Endothelial cell of umbilical vein (primary cell): ENCODE measurements around the gene SLC44A1.

Experiments
- CTCF ChIP-seq, 2 donors: IDR thresholded peaks; 1 replicate in 1 of 2; 2 replicates in 1 of 2; pipeline ENCODE4 v1.5.1; 2011; ENCODE audit warnings: low read length in 2 of 2, mild to moderate bottlenecking in 2 of 2, moderate library complexity in 2 of 2, control low read depth in 1 of 2, inconsistent platforms in 1 of 2, low read depth in 1 of 2; ENCODE audit not compliant: insufficient read depth in 1 of 2; ENCODE audit errors: extremely low read depth in 1 of 2
- POLR2AphosphoS5 ChIP-seq: IDR thresholded peaks from 2 replicates; pipeline ENCODE4 v1.6.1; 2012; ENCODE audit warnings: low read depth, mild to moderate bottlenecking, control low read depth, low read length, moderate library complexity; ENCODE audit not compliant: insufficient read depth

DNA sequence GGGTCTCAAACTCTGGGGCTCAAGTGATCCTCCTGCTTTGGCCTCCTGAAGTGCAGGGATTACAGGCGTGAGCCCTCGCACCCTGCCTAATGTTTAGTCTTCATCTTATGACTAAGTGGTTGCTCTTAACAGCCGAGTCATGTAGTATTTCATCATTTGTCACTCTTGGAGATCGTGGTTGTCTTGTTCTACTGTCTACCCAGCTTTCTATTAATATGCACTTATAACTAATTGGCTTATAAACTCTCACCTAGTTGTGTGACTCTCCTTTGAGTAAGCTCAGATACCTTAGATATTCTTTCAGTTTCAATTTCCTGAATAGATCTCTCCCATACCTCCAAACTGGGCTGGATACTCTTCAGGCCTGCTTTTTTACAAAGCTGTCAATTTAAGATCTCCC, 19.9 kb downstream of the SLC44A1 start:
- TF ChIP-seq POLR2AphosphoS5 (no peak), CTCF (IDR thresholded peaks at IDR 0.05; ENCODE audit: extremely low read depth in 1 of 2, insufficient read depth in 1 of 2, low read depth in 1 of 2, low read length in 2 of 2) (no peak)
